GM12892 (cell line): ENCODE measurements around the gene SPCS2.

Experiments
- POLR2A ChIP-seq: IDR thresholded peaks from 2 replicates; pipeline ENCODE4 v1.6.1; 2011; ENCODE audit warnings: low read depth, low read length, control low read depth
- POLR2AphosphoS5 ChIP-seq: IDR thresholded peaks from 2 replicates; pipeline ENCODE4 v1.6.1; 2011; ENCODE audit warnings: low read depth, low read length, control low read depth

GRCh38 chr11:75000975-75001354, 51.9 kb downstream of the SPCS2 start:
- TF ChIP-seq POLR2A = no peak
- no peak for TF ChIP-seq POLR2AphosphoS5
